HFFc6 (cell line): ENCODE measurements around the gene ARHGAP32. TPM values are rescaled to one million over a fixed set of nuclear protein-coding genes. Genes with fewer than 3 reads are reported as not detected.

Source experiments
- DNase-seq: peaks from one replicate; pipeline ENCODE4 v3.0.0-alpha.2; 2018
- H3K27ac Mint-ChIP-seq: 2 replicates; pipeline ENCODE4 v1.8.0; 2020; ENCODE audit warnings: mild to moderate bottlenecking, mixed read lengths
- H3K27me3 Mint-ChIP-seq: 2 replicates; pipeline ENCODE4 v1.8.0; 2021; ENCODE audit warnings: mild to moderate bottlenecking, moderate library complexity, mixed read lengths; ENCODE audit not compliant: insufficient read depth
- H3K36me3 Mint-ChIP-seq: 2 replicates; pipeline ENCODE4 v1.8.0; 2021; ENCODE audit warnings: low read depth, mixed read lengths
- H3K4me1 Mint-ChIP-seq: 2 replicates; pipeline ENCODE4 v1.8.0; 2020; ENCODE audit warnings: low read depth, mixed read lengths
- H3K4me3 Mint-ChIP-seq: 2 replicates; pipeline ENCODE4 v1.8.0; 2020; ENCODE audit warnings: mild to moderate bottlenecking, moderate library complexity, mixed read lengths
- H3K9me3 Mint-ChIP-seq: 2 replicates; pipeline ENCODE4 v1.8.0; 2020; ENCODE audit warnings: mild to moderate bottlenecking, mixed read lengths
- total RNA-seq, 6 experiments: library from RNA; stranded (reverse); fragmentation: NEBNext Ultra II Directional; extraction: Animal tissue kit (Norgen Biotek cat#: 25700); gene quantifications; 2 replicates in 1 of 6; 3 replicates in 5 of 6; pipeline ENCODE4 v1.2.3, GENCODE V29; 2021
- TF ChIP-seq, protein P1 (sequence below): fragments of 200-600 bp; sonication (generic); IDR thresholded peaks from 2 replicates; pipeline ENCODE4 v1.5.0; 2021; ENCODE audit warnings: antibody characterized with exemption, mild to moderate bottlenecking

Gene ARHGAP32
- total RNA-seq, 6 experiments from 2014 or later, result 7.6 to 8.7 (median 8.0) TPM

- H3K4me1 Mint-ChIP-seq, result peaks cover 3% of the 10 kb centered on the region; the same call in 1 of the 2 replicates
- TF ChIP-seq, protein P1, sequence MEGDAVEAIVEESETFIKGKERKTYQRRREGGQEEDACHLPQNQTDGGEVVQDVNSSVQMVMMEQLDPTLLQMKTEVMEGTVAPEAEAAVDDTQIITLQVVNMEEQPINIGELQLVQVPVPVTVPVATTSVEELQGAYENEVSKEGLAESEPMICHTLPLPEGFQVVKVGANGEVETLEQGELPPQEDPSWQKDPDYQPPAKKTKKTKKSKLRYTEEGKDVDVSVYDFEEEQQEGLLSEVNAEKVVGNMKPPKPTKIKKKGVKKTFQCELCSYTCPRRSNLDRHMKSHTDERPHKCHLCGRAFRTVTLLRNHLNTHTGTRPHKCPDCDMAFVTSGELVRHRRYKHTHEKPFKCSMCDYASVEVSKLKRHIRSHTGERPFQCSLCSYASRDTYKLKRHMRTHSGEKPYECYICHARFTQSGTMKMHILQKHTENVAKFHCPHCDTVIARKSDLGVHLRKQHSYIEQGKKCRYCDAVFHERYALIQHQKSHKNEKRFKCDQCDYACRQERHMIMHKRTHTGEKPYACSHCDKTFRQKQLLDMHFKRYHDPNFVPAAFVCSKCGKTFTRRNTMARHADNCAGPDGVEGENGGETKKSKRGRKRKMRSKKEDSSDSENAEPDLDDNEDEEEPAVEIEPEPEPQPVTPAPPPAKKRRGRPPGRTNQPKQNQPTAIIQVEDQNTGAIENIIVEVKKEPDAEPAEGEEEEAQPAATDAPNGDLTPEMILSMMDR, result no peak
- no peaks in the 10 kb centered on the region for H3K36me3 Mint-ChIP-seq
- no peaks in the 10 kb centered on the region for H3K9me3 Mint-ChIP-seq
- DNase-seq, result no peak
- H3K27me3 Mint-ChIP-seq, result peaks cover 38% of the 10 kb centered on the region
- H3K4me3 Mint-ChIP-seq, result no peak overlapping the region
- no peak overlapping the region for H3K27ac Mint-ChIP-seq
Observed at GRCh38 chr11:128934926-128935325, 257.2 kb downstream of the ARHGAP32 start.

DNA sequence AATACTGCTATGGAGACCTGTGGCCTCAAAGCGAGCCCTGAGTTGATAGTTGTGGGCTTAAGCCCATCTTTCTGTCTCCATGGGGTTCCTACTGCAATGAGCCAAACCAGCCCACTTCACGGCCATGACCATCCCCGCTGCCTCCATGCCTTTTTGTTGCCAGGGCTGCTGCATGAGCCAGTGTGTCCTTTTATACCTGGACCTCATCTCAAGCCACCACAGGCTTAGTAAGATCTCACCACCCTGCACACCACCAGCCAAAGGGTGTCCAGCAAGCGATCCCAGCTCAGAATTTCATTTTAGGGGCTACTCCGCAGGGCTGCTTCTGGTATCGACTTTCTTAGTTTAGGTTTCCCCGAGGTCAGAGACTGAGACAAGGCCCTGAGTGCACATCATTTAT, 257.8 kb downstream of the ARHGAP32 start:
- no peak overlapping the region for H3K27ac Mint-ChIP-seq
- peaks cover 9% of the 10 kb centered on the region; the same call in 1 of the 2 replicates for H3K4me1 Mint-ChIP-seq
- no peak overlapping the region for H3K4me3 Mint-ChIP-seq
- H3K36me3 Mint-ChIP-seq, result no peaks in the 10 kb centered on the region
- H3K27me3 Mint-ChIP-seq, result peaks cover 40% of the 10 kb centered on the region
- no peaks in the 10 kb centered on the region for H3K9me3 Mint-ChIP-seq
- TF ChIP-seq, protein P1, result no peak
- DNase-seq, result no peak

DNA sequence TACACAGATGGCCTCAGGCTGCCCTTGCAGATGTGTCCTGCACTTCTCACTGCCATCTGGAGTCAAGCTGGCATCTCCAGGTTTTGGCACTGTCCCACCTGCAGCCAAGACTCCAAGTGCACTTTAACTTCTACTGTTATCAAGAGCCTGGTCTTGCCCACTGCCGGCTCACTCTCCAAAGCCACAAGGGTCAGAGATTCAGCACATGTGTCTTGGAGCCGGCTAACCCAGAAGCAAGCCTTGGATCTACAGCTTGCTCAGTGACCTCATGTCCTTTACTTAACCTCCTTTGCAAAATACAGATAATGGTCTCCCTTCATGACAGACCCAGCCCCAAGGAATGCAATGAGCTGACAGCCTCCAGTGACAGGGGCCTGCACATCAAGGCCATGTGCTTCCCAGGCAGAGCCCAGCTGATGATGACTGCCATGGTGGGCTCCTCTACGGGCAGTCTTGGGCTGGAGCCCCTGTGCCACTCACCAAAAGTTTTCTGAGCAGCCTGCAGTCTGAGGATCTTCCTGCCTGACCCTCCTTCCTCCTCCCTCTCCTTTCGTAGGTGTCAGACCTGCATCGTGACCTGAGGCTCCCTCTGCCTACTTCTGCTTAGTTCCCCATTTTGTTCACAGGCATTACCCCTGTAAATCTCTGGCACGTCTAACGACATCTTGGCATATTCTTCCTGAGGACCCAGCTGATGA, 258.5 kb downstream of the ARHGAP32 start:
- no peak overlapping the region for H3K4me3 Mint-ChIP-seq
- no peaks in the 10 kb centered on the region for H3K9me3 Mint-ChIP-seq
- DNase-seq, result no peak
- H3K36me3 Mint-ChIP-seq, result no peaks in the 10 kb centered on the region
- peaks cover 42% of the 10 kb centered on the region for H3K27me3 Mint-ChIP-seq
- H3K4me1 Mint-ChIP-seq, result peaks cover 13% of the 10 kb centered on the region
- TF ChIP-seq, protein P1, result no peak
- H3K27ac Mint-ChIP-seq, result no peak overlapping the region

DNA sequence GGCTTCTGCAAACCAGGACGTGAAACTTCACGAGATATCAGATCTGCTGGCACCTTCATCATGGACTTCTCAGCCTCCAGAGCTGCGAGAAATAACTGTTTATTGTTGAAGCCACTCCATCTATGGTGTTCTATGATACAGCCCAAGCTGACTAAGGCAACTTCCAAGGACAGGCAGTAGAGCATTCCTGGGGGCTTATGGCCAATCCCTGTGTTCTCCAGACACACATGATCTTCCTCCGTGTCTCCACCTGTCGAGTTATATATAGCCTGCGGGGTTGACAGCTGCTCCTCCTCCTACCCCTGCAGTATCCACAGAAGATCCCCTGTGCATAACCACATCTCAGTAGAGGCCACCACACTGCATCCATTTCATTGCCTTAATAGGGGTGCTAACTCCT, 260.5 kb downstream of the ARHGAP32 start:
- no peak overlapping the region for H3K4me3 Mint-ChIP-seq
- H3K4me1 Mint-ChIP-seq, result peaks cover 19% of the 10 kb centered on the region
- peaks cover 35% of the 10 kb centered on the region for H3K27me3 Mint-ChIP-seq
- no peak overlapping the region for H3K27ac Mint-ChIP-seq
- no peaks in the 10 kb centered on the region for H3K9me3 Mint-ChIP-seq
- H3K36me3 Mint-ChIP-seq, result no peaks in the 10 kb centered on the region
- no peak for DNase-seq
- TF ChIP-seq, protein P1, result no peak

GRCh38 chr11:128931066-128931465, 261.1 kb downstream of the ARHGAP32 start:
- DNase-seq, result no peak
- no peaks in the 10 kb centered on the region for H3K36me3 Mint-ChIP-seq
- H3K4me1 Mint-ChIP-seq, result peaks cover 19% of the 10 kb centered on the region
- no peaks in the 10 kb centered on the region for H3K9me3 Mint-ChIP-seq
- H3K4me3 Mint-ChIP-seq, result no peak overlapping the region
- TF ChIP-seq, protein P1, result no peak
- H3K27me3 Mint-ChIP-seq, result peaks cover 36% of the 10 kb centered on the region
- no peak overlapping the region for H3K27ac Mint-ChIP-seq
